Activated naive CD4-positive, alpha-beta T cell (primary cell): Measurements from ENCODE around the gene PTGDR2.

Experiments
- DNase-seq, 4 experiments: peaks; one replicate each; lab custom pipeline; 2025; lab: John Stamatoyannopoulos, UW

PTGDR2 gene

DNA sequence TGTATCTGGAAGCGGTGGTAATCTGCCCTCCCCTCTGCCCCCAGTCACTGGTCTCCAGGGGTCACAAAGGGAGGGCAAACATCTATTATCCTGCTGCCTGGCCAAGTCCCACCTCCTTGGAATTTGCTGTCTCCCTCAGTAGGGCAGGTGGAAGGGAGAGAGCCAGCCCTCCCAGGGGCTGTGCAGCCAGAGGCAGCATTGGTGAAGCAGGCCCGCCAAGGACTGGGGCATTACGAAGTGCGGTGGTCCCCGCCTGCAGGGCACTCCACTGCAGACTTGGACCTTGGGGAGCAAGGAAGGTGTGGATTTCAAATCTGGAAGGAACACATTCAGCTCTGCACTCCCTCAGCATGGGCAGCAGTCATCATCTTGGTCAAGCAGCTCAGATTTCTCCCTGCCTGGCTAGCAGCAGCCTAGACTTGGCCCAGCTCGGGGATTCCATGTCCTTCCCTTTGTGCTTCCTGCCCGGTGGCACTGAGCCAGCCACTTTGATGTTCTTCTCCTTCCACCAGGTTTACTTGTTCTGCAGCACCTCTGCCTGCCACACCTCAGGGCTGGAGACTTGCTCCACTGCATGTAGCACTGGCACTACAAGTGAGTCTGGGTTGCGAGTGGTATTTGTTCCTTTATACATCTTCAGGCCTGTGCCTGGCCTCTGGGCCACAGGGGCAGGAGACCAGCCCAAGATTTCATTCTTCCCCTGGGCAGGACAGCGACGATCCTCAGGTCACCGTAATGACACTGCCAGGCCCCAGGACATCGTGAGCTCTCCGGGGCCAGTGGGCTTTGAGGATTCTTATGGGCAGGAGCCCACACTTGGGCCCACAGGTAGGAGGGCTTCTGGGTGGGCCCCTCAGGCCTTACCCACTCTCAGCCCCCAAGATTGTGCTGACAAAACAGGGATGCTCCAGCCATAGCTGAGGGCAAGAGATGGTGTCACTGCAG is 18.9 kb upstream of the PTGDR2 start:
- DNase-seq = no peak

DNA sequence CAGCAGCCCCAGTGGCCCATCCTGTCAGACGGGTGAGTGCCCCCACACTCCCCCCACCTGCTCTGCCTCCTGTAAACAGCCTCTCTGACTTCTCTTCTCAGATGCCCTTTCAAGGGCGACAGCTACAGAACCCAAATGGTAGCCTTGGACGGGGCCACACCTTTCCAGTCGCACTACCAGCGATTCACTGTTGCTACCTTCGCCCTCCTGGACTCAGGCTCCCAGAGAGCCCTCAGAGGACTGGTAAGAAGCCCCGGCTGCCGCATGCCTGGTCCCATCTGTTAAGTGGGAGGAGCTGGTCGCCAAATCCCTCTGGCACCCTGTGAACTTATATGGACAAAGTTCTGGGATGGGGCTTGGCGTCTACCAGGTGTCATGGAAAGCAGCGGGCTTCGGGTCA is 17.8 kb upstream of the PTGDR2 start:
- DNase-seq = no peak

DNA sequence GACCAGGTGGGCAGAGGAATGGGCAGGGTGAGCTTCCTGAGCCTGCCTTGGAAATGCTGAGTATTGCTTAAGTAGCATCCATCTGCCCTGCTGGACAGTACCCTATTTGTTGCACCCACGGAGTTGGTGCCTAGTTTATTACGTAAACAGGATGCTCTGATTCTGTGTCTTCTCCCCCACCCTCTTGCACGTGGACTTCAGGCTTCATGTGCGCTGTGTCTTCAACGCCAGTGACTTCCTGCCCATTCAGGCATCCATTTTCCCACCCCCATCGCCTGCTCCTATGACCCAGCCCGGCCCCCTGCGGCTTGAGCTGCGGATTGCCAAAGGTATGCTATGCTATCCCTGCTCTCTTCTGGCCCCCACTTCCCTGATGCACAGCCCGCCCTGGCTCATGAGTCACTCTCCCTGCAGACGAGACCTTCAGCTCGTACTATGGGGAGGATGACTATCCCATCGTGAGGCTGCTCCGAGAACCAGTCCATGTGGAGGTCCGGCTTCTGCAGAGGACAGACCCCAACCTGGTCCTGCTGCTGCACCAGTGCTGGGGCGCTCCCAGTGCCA is 17.3 kb upstream of the PTGDR2 start:
- no peak for DNase-seq

DNA sequence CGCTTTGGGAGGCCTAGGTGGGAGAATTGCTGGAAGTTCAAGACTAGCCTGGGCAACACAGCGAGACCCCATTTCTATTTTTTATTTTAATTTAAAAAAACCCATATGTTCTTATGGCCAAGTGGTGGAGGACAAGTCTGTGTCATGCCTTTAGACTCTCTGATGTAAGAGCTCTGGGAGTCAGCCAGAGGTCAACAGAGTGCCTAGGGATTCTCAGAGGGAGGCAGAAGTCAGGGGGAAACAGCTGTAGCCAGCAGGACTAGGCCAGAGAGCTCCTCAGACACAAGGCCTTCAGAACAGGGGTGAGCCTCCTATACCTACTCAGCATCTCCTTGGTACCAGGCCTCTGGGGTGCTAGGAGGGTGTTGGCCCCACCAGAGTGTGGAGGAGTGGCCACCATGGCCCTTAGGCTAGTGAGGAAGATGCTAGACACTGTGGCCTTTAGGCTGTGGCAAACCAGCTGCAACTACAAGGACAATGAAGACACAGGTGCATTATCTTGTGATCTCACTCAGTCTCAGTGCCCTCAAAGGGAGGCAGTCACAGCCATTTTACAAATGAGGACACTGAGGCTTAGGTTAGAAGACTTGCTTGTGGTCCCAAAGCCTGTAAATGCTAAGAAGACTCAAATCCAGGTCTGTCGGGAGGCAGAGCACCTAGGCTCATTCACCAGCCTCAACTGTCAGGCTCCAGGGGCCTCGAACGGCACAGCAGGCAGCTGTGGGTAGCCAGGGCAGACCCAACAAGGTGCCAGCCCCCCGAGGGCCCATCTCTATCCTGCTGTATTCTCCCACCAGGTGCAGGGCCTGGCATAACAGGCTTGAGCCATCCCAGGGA is 16.6 kb upstream of the PTGDR2 start:
- no peak for DNase-seq

DNA sequence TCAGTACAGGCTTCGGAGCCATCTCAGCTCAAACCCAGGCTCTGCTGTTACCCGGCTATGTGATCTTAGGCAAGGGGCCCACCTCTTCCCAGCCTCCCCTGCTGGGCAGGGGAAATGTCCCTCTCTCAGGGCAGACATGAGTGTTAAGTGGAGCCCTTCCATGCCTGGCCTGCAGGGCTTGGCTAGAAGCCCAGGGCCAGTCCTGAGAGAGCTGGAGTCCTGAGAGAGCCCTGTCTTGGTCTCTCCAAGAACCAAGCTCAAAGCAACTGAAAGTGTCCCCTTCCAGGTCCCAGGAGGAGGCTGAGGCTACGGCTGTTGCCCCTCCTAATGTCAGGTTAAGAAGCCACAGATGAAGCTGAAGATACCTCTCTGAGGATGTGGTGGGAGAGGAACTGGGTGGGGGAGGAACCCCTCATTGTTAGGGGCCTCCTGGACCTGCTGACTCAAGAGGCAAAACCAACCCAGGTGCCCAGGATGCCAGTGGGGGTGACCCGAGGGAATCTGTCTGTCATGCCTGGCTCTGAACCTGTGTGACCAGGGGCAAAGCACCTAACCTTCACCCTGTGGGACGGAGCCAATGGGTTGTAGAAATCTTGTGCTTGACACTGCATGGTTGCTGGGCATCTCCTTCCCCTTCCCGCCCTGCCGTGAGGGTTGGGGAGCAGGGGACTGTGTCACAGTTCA is 15.8 kb upstream of the PTGDR2 start:
- DNase-seq = no peak

DNA sequence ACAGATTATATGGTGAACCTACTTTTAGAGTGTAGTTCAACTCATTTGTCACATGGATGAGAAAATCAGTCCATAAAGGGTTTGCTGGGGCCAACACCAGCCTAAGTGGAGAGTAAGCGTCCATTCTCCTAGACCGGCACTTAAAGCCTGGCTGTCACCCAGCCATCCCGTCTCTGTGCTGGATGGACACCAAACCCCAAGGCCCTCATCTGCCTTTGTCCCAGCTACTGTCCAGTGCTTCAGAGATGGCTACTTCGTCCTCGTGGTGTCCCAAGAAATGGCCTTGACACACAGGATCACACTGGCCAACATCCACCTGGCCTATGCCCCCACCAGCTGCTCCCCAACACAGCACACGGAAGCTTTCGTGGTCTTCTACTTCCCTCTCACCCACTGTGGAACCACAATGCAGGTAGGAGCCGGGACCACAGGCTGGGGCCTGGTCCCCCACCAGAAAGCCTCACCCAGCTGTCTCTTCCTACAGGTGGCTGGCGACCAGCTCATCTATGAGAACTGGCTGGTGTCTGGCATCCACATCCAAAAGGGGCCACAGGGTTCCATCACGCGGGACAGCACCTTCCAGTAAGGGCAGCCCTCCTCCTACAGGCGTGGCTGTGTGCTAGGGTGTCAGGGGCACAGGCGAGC is 15.1 kb upstream of the PTGDR2 start:
- no peak for DNase-seq

DNA sequence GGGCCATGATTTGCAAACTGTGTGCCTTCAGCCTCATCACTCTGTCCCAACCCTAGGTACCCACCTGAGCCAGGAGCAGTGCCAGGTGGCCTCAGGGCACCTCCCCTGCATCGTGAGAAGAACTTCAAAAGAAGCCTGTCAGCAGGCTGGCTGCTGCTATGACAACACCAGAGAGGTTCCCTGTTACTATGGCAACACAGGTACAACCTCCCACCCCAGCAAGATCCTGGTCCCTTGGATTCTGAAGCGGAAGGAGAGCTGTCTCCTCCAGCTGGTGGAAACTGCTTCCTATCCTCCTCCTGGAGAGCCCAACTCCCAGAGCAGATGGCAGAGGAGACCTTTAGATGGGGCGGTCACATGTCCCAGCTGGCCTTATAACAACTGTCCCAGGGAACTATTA is 14.5 kb upstream of the PTGDR2 start:
- DNase-seq = no peak

DNA sequence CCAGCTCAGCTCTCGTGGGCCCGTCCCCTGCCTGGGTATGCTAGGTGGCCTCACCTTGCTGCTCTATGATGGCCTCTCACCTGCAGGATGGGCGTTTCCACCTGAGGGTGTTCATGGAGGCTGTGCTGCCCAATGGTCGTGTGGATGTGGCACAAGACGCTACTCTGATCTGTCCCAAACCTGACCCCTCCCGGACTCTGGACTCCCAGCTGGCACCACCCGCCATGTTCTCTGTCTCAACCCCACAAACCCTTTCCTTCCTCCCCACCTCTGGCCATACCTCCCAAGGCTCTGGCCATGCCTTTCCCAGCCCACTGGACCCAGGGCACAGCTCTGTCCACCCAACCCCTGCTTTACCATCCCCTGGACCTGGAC is 13.7 kb upstream of the PTGDR2 start:
- no peak for DNase-seq

DNA sequence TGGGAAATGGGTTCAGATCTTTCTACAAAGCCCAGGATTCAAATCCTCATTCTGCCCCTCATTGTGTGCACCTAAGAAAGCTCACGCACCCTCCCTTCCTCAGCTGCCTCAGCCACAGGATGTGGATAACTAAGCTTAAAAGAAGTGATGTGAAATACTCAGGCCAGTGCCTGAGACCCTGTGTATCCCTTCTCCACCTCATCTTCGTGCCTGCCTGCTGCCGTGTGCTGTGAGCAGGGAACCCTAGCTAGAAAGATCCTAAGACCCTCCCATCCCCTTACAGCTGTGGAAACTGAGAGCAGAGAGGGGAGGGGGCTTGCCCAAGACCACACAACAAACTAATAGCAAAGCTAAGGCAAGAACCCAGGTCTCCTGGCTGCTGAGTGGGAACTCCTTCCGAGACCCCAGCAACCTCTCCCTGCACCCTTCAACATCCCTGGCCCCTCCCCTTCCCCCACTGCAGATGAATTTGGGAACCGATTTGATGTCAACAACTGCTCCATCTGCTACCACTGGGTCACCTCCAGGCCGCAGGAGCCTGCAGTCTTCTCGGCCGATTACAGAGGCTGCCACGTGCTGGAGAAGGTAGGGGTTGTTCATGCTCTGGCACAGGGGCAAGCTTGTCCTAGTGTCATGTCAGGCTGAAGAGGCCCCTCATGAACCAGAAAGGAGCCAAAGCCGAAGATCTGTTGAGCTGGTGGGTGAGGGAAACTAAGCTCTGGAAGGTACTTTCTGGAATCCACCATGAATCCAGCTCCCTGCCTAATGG is 13.1 kb upstream of the PTGDR2 start:
- DNase-seq = no peak

DNA sequence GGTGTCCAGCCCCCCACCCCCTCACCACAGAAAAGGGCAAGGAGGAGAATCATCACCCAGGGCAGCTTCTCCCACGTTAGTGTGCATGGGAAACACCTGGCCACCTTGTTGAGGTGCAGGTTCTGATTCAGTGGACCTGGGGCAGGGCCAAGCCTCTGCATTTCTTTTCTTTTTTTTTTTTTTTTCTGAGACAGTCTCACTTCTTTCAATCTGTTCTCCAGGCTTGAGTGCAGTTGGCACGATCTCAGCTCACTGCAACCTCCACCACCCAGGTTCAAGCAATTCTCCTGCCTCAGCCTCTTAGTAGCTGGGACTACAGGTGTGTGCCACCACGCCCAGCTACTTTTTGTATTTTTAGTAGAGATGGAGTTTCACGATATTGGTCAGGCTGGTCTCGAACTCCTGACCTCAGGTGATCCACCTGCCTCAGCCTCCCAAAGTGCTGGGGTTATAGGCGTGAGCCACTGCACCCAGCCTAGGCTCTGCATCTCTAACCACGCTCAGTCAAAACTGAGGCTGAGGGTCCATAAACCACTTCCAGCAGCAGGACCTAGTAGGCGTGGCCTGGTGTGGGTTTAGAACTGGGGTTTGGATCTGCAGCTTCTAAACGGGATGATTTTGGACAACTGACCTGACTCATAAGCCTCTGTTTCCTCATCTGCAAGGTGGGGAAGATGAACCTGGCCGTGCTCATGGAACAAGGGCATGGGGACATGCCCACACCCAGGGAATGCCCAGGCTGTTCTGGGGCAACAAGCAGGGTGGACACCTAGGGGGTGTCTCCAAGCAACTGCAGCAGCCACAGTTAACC is 12.3 kb upstream of the PTGDR2 start:
- DNase-seq = no peak

DNA sequence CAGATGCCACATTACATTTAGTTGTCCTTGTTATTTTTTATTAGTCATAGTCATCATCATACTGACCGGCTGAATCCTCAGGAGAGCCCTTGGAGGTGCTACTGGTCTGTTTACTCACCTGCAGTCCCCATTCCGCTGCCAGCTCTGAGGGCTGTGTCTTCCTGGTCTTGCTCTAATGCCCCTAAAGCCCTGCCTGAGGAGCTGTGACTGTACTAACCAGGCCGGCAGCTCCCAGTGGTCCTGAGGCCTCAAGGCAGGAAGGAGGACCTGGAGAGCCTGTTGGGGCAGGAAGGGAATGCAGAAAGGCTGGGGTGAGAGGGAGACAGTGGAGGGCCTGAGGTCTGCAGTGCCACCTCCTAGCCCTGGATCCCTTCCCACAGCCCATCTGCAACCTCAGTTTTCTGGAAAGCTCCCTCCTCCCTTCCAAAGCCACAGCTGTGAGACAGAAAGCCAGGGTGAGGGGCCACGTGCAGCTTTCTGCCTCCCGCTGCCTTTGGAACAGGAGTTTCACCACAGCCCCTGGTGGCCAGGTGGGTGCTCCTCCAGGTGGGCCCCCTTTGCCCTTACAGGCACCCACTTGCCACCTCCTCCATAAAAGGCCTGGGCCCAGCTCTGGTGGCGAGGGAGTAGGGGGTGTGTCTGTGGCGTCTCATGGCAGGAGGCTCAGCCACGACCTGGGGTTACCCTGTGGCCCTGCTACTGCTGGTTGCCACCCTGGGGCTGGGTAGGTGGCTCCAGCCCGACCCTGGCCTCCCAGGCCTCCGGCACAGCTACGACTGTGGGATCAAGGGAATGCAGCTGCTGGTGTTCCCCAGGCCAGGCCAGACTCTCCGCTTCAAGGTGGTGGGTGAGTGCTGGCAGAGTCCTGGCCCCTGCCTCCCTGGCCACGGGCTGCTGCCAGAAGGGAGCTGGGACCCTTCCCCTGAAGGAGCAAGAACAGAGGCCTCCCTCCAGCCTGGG is 11.4 kb upstream of the PTGDR2 start, which contains the start of gene ZP1:
ZP1 (plus strand) TSS at position 632 of the 960 bp plus-strand sequence; CDS start at position 652, 20 bp downstream.
- no peak for DNase-seq

DNA sequence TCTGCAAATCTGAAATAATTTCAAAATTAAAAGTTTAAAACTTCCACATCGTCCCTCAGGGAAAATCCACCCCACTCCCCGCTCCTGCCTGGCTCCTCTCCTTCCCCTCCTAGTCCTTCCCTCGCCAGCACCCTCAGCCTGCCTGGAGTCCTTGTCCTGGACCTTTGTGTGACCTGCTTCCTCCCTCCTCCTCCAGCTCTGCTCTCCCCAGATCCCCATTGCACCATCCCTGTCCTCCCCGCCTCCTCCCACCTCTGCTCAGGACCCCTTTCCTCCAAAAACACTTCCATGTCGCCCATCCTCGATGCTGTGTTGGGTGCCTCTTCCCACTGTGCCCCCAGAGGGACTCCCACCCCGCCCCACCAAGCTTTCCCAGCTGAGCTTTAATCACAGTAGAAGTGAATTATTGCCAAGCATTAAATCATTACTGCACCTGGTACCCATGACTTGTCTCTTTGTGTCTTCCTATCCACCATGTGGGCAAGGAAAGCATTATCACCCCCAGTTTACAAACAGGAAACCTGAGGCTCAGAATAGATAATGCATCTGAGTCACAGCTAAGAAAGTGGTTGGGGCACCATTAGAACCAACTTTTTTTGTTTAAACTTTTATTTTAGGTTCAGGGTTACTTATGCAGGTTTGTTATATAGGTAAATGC is 9.2 kb upstream of the PTGDR2 start:
- DNase-seq = no peak

DNA sequence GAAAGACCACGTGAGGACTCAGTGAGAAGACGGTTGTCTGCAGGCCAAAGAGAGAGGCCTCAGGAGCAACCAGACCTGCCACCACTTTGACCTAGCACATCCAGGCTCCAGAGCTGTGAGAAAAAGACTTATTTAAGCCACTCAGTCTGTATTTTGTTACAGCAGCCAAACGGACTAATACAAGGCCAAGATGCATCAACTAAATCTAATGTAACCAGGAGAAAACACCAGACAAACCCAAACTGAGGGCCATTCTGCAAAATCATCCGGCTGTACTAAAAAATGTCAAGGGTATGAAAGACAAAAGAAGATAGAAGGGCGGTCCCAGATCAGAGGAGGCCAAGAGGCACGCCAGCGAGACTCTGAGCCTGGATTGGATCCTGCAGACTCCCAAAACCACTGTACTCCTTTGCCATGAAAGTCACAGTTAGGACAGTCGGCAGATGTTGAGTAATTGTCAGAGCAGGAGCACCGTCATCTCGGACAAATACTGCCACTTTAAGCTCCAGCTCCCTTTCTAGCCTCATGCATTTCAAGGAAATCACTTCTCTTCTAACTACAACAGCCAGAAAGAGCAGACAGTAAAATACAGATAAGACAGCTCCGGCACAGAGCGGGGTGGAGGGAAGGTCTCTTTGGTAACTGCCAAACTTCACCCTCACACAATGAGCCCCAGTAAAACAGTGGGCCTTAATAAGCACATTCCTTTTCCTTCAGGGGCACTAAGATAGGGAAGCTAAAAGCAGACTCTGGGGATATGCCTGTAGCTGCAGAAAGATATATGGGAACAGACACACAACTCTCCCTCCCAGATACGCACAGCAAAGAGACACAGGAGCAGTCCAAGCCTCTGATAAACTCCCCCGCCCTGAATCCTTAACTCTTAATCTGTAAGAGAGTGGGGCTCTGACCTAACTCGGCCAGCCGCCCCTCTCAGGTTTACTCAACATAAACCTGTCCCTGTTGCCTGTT is 8.1 kb upstream of the PTGDR2 start:
- DNase-seq = no peak

DNA sequence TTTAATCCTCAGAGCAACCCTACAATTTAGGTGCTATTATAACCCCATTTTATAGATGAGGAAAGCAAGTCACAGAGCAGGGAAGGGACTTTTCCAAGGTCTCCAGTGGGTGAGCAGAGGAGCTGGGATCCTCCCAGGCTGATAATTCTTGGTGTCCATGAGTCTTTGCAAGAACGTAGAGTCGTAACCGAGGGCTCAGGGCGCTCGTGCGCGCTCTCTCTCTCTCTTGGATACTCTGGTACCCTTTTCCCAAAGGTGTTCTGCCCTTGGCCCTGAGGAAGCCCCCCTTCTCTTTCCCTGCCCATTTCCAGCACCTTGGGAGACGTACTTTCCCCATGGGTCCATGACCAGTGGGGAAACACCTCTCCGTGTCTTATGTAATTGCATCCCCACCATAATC is 6.4 kb upstream of the PTGDR2 start:
- no peak for DNase-seq

DNA sequence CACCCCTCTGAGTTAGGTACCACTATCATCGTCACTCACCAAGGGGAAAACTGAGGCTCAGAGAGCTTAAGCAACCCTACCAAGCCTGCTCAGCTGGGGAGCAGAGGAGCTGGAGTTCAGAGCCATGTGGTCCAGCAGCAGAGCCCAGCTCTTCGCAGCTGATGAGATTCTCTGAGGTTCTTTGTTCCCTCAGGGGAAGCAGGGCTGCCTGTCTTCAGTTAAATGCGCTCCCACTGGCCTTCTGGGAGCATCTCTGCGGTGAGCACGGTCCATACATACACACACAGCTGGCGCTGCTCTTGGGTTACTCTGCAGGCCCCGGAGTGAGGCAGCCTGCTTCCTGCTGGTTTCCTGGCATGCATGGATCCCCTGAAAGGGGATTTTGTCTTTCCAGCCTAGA is 5.2 kb upstream of the PTGDR2 start:
- no peak for DNase-seq

DNA sequence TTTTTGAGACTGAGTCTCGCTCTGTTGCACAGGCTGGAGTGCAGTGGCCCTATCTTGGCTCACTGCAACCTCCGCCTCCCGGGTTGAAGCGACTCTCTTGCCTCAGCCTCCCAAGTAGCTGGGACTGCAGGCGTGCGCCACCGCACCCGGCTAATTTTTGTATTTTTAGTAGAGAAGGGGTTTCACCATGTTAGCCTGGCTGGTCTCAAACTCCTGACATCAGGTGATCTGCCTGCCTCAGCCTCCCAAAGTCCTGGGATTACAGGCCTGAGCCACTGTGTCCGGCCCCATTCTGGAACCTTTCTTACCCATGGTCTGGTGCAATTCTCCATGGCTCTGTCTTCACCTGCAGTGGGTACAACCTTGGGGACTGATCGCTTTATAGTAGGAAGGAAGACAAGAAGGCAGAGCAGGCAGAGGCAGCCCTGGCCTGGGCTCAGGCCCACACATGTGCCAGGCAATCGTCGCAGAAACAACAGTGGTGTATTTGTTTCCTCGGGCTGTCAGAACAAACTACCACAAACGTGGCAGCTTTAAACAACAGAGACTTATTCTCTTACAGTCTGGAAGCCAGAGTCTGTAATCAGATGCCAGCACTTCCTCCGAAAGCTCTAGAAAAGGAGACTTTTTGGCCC is 4.0 kb upstream of the PTGDR2 start:
- no peak for DNase-seq
